HEK293 (cell line): Measurements from ENCODE around the gene GNG12.

Experiments used
- CTCF ChIA-PET: fragments of 350-600 bp; formaldehyde crosslinking; extraction: SDS; loops from one replicate; lab custom pipeline; 2021; ENCODE audit warnings: antibody characterized with exemption; lab: Yijun Ruan, JAX
- POLR2A ChIA-PET: fragments of 300-600 bp; formaldehyde crosslinking; extraction: SDS; loops from one replicate; lab custom pipeline; 2020; ENCODE audit warnings: antibody characterized with exemption, inconsistent platforms; lab: Yijun Ruan, JAX
- H3K27ac ChIP-seq: fragments of 200-500 bp; sonication (Bioruptor generic); 2 replicates; pipeline ENCODE4 v1.5.1; 2014; ENCODE audit warnings: low read depth, low read length, control low read depth, inconsistent platforms; ENCODE audit errors: extremely low read depth
- H3K36me3 ChIP-seq, 2 experiments: fragments of 200-500 bp in 1 of 2; sonication (Bioruptor generic) in 1 of 2; 1 replicate in 1 of 2; 2 replicates in 1 of 2; pipeline ENCODE4 v1.5.1; 2014 to 2017; ENCODE audit warnings: inconsistent platforms in 2 of 2, low read length in 2 of 2; ENCODE audit not compliant: control insufficient read depth in 2 of 2, insufficient read depth in 1 of 2
- H3K4me1 ChIP-seq: fragments of 200-500 bp; sonication (Bioruptor generic); 2 replicates; pipeline ENCODE4 v1.5.1; 2014; ENCODE audit warnings: mild to moderate bottlenecking, low read length, inconsistent platforms; ENCODE audit not compliant: control insufficient read depth, insufficient read depth
- H3K4me3 ChIP-seq: 2 replicates; pipeline ENCODE4 v1.5.1; 2011; ENCODE audit warnings: low read depth, mild to moderate bottlenecking, control low read depth, low read length, moderate library complexity
- H3K9me3 ChIP-seq: fragments of 200-500 bp; sonication (Bioruptor generic); 2 replicates; pipeline ENCODE4 v1.5.1; 2014; ENCODE audit warnings: low read depth, low read length, inconsistent platforms; ENCODE audit not compliant: control insufficient read depth, insufficient read depth
- GLIS2 ChIP-seq: fragments of 450-650 bp; formaldehyde crosslinking; IDR thresholded peaks from 2 replicates; pipeline ENCODE4 v1.5.1; 2016; ENCODE audit warnings: missing biosample characterization, missing genetic modification characterization
- IKZF3 ChIP-seq: fragments of 450-650 bp; IDR thresholded peaks from 2 replicates; pipeline ENCODE4 v1.5.0; 2018; ENCODE audit warnings: missing biosample characterization, mild to moderate bottlenecking, missing genetic modification characterization, moderate library complexity
- KLF9 ChIP-seq: fragments of 450-650 bp; formaldehyde crosslinking; IDR thresholded peaks from 2 replicates; pipeline ENCODE4 v1.5.1; 2016; ENCODE audit warnings: missing biosample characterization, missing genetic modification characterization, low read depth
- SCRT1 ChIP-seq: fragments of 450-650 bp; formaldehyde crosslinking; IDR thresholded peaks from 2 replicates; pipeline ENCODE4 v1.5.1; 2016; ENCODE audit warnings: missing biosample characterization, missing genetic modification characterization, borderline replicate concordance
- SP2 ChIP-seq: fragments of 450-650 bp; formaldehyde crosslinking; IDR thresholded peaks from 2 replicates; pipeline ENCODE4 v1.5.1; 2016; ENCODE audit warnings: missing biosample characterization, missing genetic modification characterization
- YY2 ChIP-seq: fragments of 450-650 bp; formaldehyde crosslinking; IDR thresholded peaks from 2 replicates; pipeline ENCODE4 v1.5.1; 2016; ENCODE audit warnings: missing biosample characterization, missing genetic modification characterization
- ZBTB1 ChIP-seq: fragments of 450-650 bp; formaldehyde crosslinking; IDR thresholded peaks from 2 replicates; pipeline ENCODE4 v1.5.1; 2016; ENCODE audit warnings: missing biosample characterization, missing genetic modification characterization
- ZBTB20 ChIP-seq: fragments of 450-650 bp; formaldehyde crosslinking; IDR thresholded peaks from 2 replicates; pipeline ENCODE4 v1.5.1; 2016; ENCODE audit warnings: missing biosample characterization, missing genetic modification characterization
- ZBTB48 ChIP-seq: fragments of 450-650 bp; formaldehyde crosslinking; IDR thresholded peaks from 2 replicates; pipeline ENCODE4 v1.5.1; 2016; ENCODE audit warnings: missing biosample characterization, missing genetic modification characterization
- ZFHX2 ChIP-seq: fragments of 450-650 bp; formaldehyde crosslinking; conservative IDR thresholded peaks from 2 replicates; pipeline ENCODE4 v1.5.1; 2016; ENCODE audit warnings: missing biosample characterization, missing genetic modification characterization
- ZNF146 ChIP-seq: fragments of 450-650 bp; formaldehyde crosslinking; IDR thresholded peaks from 2 replicates; pipeline ENCODE4 v1.5.1; 2016; ENCODE audit warnings: missing biosample characterization, missing genetic modification characterization
- ZNF2 ChIP-seq: fragments of 450-650 bp; formaldehyde crosslinking; IDR thresholded peaks from 2 replicates; pipeline ENCODE4 v1.5.1; 2016; ENCODE audit warnings: missing biosample characterization, missing genetic modification characterization
- ZNF202 ChIP-seq: fragments of 450-650 bp; formaldehyde crosslinking; IDR thresholded peaks from 2 replicates; pipeline ENCODE4 v1.5.1; 2016; ENCODE audit warnings: missing biosample characterization, missing genetic modification characterization, borderline replicate concordance
- ZNF354C ChIP-seq: fragments of 450-650 bp; formaldehyde crosslinking; IDR thresholded peaks from 2 replicates; pipeline ENCODE4 v1.5.1; 2016; ENCODE audit warnings: missing biosample characterization, missing genetic modification characterization, low read depth, borderline replicate concordance
- ZNF416 ChIP-seq: fragments of 450-650 bp; formaldehyde crosslinking; IDR thresholded peaks from 2 replicates; pipeline ENCODE4 v1.5.1; 2016; ENCODE audit warnings: missing biosample characterization, missing genetic modification characterization
- ZNF600 ChIP-seq: fragments of 450-650 bp; formaldehyde crosslinking; IDR thresholded peaks from 2 replicates; pipeline ENCODE4 v1.5.1; 2016; ENCODE audit warnings: missing biosample characterization, missing genetic modification characterization
- ZNF777 ChIP-seq: fragments of 450-650 bp; formaldehyde crosslinking; IDR thresholded peaks from 2 replicates; pipeline ENCODE4 v1.5.1; 2017; ENCODE audit warnings: missing biosample characterization, missing genetic modification characterization, borderline replicate concordance
- ZXDB ChIP-seq: fragments of 450-650 bp; formaldehyde crosslinking; IDR thresholded peaks from 2 replicates; pipeline ENCODE4 v1.5.1; 2016; ENCODE audit warnings: missing biosample characterization, missing genetic modification characterization
- TF ChIP-seq, protein P1 (sequence below): fragments of 450-650 bp; formaldehyde crosslinking; conservative IDR thresholded peaks from 2 replicates; pipeline ENCODE4 v1.5.1; 2016; ENCODE audit warnings: low read depth, missing biosample characterization, missing genetic modification characterization
- TF ChIP-seq, protein P2 (sequence below): fragments of 450-650 bp; formaldehyde crosslinking; IDR thresholded peaks from 2 replicates; pipeline ENCODE4 v1.5.1; 2016; ENCODE audit warnings: missing biosample characterization, missing genetic modification characterization
- TF ChIP-seq, protein P3 (sequence below): fragments of 450-650 bp; formaldehyde crosslinking; IDR thresholded peaks from 2 replicates; pipeline ENCODE4 v1.5.1; 2016; ENCODE audit warnings: missing biosample characterization, missing genetic modification characterization, low read depth
- TF ChIP-seq, protein P4 (sequence below): fragments of 450-650 bp; formaldehyde crosslinking; optimal IDR thresholded peaks from 2 replicates; pipeline ENCODE3; 2016; ENCODE audit warnings: missing biosample characterization, mild to moderate bottlenecking, missing genetic modification characterization
- TF ChIP-seq, protein P5 (sequence below): fragments of 450-650 bp; formaldehyde crosslinking; IDR thresholded peaks from 2 replicates; pipeline ENCODE4 v1.5.1; 2017; ENCODE audit warnings: missing biosample characterization, missing genetic modification characterization

Gene GNG12

DNA sequence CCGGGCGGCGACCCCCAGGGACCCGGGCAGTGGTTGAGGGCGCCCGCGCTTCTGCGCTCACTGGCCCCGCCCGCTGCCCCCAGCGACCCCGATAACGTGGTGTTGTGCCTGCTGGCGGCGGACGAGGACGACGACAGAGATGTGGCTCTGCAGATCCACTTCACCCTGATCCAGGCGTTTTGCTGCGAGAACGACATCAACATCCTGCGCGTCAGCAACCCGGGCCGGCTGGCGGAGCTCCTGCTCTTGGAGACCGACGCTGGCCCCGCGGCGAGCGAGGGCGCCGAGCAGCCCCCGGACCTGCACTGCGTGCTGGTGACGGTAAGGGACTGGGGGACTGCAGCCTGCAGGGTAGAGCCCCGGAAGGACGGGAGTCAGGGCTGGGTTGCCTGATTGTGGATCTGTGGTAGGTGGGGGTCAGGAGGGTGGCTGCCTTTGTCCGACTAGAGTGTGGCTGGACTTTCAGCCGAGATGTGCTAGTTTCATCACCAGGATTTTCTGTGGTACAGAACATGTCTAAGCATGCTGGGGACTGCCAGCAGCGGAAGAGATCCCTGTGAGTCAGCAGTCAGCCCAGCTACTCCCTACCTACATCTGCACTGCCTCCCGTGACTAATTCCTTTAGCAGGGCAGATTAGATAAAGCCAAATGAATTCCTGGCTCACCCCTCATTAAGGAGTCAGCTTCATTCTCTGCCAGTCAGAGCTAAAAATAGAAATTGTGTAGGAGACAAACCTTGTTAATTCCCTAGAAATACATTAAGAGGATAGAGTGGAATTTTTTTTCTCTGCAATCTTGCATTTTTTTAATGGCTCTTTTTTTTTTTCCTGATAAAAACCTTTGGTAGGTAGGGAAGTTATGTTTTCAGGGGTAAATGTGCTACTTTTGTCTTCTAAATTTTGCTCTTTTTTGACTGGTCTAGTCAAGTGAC is 146.7 kb downstream of the GNG12 start (continued):
- TF ChIP-seq ZBTB1 (tag by site-specific recombination) (peak; percentile 55; the same call in 1 of the 2 replicates), ZBTB48 (tag by site-specific recombination) (peak; percentile 89), ZNF600 (peak; percentile 99), ZNF354C (tag by site-specific recombination) (no peak), ZFHX2 (tag by site-specific recombination) (peak; percentile 38; the same call in 1 of the 2 replicates), SCRT1 (no peak), GLIS2 (tag by site-specific recombination) (peak; percentile 49)

DNA sequence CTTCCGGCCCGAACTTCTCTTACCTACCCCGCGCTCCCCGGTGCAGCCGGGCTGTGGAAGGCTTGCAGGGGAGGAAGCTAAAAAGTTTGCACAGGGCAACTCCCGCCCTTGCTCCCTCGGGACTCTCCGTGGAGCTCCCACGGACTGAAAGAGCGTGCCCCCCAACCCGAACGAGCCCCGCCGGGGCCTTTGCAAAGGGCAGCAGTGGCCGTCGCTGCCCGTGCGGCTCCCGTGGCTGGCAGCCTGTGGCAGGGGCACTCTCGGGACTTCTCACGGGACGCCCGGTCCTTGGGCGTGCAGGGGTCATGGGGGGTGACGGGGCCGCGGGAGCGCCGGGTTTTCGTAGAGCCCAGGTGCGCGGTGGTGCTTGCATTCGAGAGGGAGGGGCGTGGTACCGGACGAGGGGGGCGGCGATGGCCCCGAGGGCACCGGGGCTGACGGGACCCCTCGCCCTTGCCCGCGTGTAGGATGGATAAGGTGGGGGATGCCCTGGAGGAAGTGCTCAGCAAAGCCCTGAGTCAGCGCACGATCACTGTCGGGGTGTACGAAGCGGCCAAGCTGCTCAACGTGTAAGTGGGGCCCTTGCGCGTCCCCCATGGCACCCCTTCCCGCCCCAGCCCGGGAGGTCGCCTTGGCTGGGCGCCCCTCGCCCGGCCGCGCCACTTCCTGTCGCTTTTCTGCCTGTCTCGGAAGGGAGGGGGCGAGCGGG is 147.6 kb downstream of the GNG12 start:
- H3K27ac ChIP-seq = peak overlapping the region; percentile 96
- ChIA-PET POLR2A (interaction anchor here (0.6 to 4.8 kb wide), 48 partner anchors 10 to 1786 kb away, joined by 3 to 77 read pairs (median 5); partner anchors contain the start of gene WLS), CTCF (interaction anchor here (0.7 to 4.9 kb wide), 6 partner anchors 11 to 150 kb away, joined by 3 to 41 read pairs (median 4); no protein-coding TSS in a partner anchor)
- H3K36me3 ChIP-seq = peaks cover 9 to 43% of the 10 kb centered on the region in 2 experiments; a peak in 2 of 3 replicates
- peak overlapping the region; percentile 92 for H3K4me3 ChIP-seq
- peaks cover 8% of the 10 kb centered on the region; the same call in 1 of the 2 replicates for H3K4me1 ChIP-seq
- H3K9me3 ChIP-seq = no peaks in the 10 kb centered on the region
- TF ChIP-seq KLF9 (tag by site-specific recombination) (peak; percentile 95), YY2 (no peak), ZBTB20 (peak; percentile 51; the same call in 1 of the 2 replicates), ZNF146 (tag by site-specific recombination) (0 out of 2 replicates have a peak, but pooled peaks have one; percentile 12), SP2 (peak; percentile 35; the same call in 1 of the 2 replicates), ZNF2 (tag by site-specific recombination) (peak; percentile 24), ZBTB1 (tag by site-specific recombination) (no peak), ZNF777 (no peak), ZXDB (tag by site-specific recombination) (peak; percentile 33; the same call in 1 of the 2 replicates), IKZF3 (tag by site-specific recombination) (no peak), SCRT1 (no peak), ZNF202 (tag by site-specific recombination) (no peak), ZNF416 (tag by site-specific recombination) (no peak)
- TF ChIP-seq, protein P1, sequence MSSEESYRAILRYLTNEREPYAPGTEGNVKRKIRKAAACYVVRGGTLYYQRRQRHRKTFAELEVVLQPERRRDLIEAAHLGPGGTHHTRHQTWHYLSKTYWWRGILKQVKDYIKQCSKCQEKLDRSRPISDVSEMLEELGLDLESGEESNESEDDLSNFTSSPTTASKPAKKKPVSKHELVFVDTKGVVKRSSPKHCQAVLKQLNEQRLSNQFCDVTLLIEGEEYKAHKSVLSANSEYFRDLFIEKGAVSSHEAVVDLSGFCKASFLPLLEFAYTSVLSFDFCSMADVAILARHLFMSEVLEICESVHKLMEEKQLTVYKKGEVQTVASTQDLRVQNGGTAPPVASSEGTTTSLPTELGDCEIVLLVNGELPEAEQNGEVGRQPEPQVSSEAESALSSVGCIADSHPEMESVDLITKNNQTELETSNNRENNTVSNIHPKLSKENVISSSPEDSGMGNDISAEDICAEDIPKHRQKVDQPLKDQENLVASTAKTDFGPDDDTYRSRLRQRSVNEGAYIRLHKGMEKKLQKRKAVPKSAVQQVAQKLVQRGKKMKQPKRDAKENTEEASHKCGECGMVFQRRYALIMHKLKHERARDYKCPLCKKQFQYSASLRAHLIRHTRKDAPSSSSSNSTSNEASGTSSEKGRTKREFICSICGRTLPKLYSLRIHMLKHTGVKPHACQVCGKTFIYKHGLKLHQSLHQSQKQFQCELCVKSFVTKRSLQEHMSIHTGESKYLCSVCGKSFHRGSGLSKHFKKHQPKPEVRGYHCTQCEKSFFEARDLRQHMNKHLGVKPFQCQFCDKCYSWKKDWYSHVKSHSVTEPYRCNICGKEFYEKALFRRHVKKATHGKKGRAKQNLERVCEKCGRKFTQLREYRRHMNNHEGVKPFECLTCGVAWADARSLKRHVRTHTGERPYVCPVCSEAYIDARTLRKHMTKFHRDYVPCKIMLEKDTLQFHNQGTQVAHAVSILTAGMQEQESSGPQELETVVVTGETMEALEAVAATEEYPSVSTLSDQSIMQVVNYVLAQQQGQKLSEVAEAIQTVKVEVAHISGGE (tag by site-specific recombination) = peak; percentile 43; the same call in 1 of the 2 replicates
- TF ChIP-seq, protein P2, sequence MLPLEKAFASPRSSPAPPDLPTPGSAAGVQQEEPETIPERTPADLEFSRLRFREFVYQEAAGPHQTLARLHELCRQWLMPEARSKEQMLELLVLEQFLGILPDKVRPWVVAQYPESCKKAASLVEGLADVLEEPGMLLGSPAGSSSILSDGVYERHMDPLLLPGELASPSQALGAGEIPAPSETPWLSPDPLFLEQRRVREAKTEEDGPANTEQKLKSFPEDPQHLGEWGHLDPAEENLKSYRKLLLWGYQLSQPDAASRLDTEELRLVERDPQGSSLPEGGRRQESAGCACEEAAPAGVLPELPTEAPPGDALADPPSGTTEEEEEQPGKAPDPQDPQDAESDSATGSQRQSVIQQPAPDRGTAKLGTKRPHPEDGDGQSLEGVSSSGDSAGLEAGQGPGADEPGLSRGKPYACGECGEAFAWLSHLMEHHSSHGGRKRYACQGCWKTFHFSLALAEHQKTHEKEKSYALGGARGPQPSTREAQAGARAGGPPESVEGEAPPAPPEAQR (tag by site-specific recombination) = no peak
- TF ChIP-seq, protein P3, sequence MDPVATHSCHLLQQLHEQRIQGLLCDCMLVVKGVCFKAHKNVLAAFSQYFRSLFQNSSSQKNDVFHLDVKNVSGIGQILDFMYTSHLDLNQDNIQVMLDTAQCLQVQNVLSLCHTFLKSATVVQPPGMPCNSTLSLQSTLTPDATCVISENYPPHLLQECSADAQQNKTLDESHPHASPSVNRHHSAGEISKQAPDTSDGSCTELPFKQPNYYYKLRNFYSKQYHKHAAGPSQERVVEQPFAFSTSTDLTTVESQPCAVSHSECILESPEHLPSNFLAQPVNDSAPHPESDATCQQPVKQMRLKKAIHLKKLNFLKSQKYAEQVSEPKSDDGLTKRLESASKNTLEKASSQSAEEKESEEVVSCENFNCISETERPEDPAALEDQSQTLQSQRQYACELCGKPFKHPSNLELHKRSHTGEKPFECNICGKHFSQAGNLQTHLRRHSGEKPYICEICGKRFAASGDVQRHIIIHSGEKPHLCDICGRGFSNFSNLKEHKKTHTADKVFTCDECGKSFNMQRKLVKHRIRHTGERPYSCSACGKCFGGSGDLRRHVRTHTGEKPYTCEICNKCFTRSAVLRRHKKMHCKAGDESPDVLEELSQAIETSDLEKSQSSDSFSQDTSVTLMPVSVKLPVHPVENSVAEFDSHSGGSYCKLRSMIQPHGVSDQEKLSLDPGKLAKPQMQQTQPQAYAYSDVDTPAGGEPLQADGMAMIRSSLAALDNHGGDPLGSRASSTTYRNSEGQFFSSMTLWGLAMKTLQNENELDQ (tag by site-specific recombination) = no peak
- TF ChIP-seq, protein P4, sequence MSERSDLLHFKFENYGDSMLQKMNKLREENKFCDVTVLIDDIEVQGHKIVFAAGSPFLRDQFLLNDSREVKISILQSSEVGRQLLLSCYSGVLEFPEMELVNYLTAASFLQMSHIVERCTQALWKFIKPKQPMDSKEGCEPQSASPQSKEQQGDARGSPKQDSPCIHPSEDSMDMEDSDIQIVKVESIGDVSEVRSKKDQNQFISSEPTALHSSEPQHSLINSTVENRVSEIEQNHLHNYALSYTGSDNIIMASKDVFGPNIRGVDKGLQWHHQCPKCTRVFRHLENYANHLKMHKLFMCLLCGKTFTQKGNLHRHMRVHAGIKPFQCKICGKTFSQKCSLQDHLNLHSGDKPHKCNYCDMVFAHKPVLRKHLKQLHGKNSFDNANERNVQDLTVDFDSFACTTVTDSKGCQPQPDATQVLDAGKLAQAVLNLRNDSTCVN (tag by site-specific recombination) = peak; percentile 88
- TF ChIP-seq, protein P5, sequence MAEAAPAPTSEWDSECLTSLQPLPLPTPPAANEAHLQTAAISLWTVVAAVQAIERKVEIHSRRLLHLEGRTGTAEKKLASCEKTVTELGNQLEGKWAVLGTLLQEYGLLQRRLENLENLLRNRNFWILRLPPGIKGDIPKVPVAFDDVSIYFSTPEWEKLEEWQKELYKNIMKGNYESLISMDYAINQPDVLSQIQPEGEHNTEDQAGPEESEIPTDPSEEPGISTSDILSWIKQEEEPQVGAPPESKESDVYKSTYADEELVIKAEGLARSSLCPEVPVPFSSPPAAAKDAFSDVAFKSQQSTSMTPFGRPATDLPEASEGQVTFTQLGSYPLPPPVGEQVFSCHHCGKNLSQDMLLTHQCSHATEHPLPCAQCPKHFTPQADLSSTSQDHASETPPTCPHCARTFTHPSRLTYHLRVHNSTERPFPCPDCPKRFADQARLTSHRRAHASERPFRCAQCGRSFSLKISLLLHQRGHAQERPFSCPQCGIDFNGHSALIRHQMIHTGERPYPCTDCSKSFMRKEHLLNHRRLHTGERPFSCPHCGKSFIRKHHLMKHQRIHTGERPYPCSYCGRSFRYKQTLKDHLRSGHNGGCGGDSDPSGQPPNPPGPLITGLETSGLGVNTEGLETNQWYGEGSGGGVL (tag by site-specific recombination) = no peak
